H9 (cell line): ENCODE data around the gene PRMT5. TPM values are rescaled to one million over a fixed set of nuclear protein-coding genes. Genes with fewer than 3 reads are reported as not detected.

ENCODE experiments used
- DNase-seq: peaks from one replicate; pipeline ENCODE4 v3.0.0-alpha.2; 2017
- H2AFZ ChIP-seq: one replicate; pipeline ENCODE4 v1.6.1; 2013; ENCODE audit warnings: mild to moderate bottlenecking, low read length, control low read depth, moderate library complexity
- H2AK5ac ChIP-seq: 2 replicates; pipeline ENCODE4 v1.6.1; 2013; ENCODE audit warnings: low read length, control low read depth, mixed read lengths; ENCODE audit not compliant: insufficient read length
- H2BK120ac ChIP-seq: one replicate; pipeline ENCODE4 v1.6.1; 2013; ENCODE audit warnings: low read depth, mild to moderate bottlenecking, low read length, control low read depth, inconsistent platforms; ENCODE audit not compliant: poor library complexity, severe bottlenecking
- H2BK12ac ChIP-seq: 2 replicates; pipeline ENCODE4 v1.6.1; 2013; ENCODE audit warnings: low read length, control low read depth, mixed read lengths, low read depth; ENCODE audit not compliant: insufficient read length
- H2BK15ac ChIP-seq: 2 replicates; pipeline ENCODE4 v1.6.1; 2013; ENCODE audit warnings: low read depth, low read length, control low read depth
- H2BK20ac ChIP-seq: one replicate; pipeline ENCODE4 v1.6.1; 2013; ENCODE audit warnings: low read depth, mild to moderate bottlenecking, low read length, control low read depth, inconsistent platforms; ENCODE audit not compliant: poor library complexity, severe bottlenecking
- H2BK5ac ChIP-seq: 2 replicates; pipeline ENCODE4 v1.6.1; 2013; ENCODE audit warnings: low read length, control low read depth, mixed read lengths; ENCODE audit not compliant: insufficient read length
- H3K14ac ChIP-seq: 2 replicates; pipeline ENCODE4 v1.6.1; 2013; ENCODE audit warnings: low read length, control low read depth; ENCODE audit not compliant: insufficient read depth
- H3K18ac ChIP-seq: 2 replicates; pipeline ENCODE4 v1.6.1; 2013; ENCODE audit warnings: low read depth, mild to moderate bottlenecking, mixed read lengths, low read length, control low read depth; ENCODE audit not compliant: insufficient read length
- H3K23ac ChIP-seq: 2 replicates; pipeline ENCODE4 v1.6.1; 2013; ENCODE audit warnings: low read length, control low read depth, mixed read lengths, low read depth; ENCODE audit not compliant: insufficient read length
- H3K23me2 ChIP-seq: 2 replicates; pipeline ENCODE4 v1.6.1; 2013; ENCODE audit warnings: low read depth, mild to moderate bottlenecking, mixed read lengths, low read length, control low read depth; ENCODE audit not compliant: insufficient read length, poor library complexity, severe bottlenecking
- H3K27ac ChIP-seq: 2 replicates; pipeline ENCODE4 v1.5.1; 2013; ENCODE audit warnings: low read length, control low read depth, mixed read lengths, low read depth; ENCODE audit not compliant: insufficient read length
- H3K27me3 ChIP-seq: 2 replicates; pipeline ENCODE4 v1.6.1; 2013; ENCODE audit warnings: low read length, control low read depth, inconsistent platforms; ENCODE audit not compliant: insufficient read depth
- H3K4ac ChIP-seq: 2 replicates; pipeline ENCODE4 v1.6.1; 2013; ENCODE audit warnings: low read depth, mild to moderate bottlenecking, control low read depth, inconsistent platforms, low read length, moderate library complexity
- H3K4me1 ChIP-seq: 2 replicates; pipeline ENCODE4 v1.6.1; 2013; ENCODE audit warnings: low read length, control low read depth, inconsistent platforms; ENCODE audit not compliant: insufficient read depth
- H3K4me2 ChIP-seq: 2 replicates; pipeline ENCODE4 v1.6.1; 2013; ENCODE audit warnings: low read length, control low read depth, mixed read lengths; ENCODE audit not compliant: insufficient read length, insufficient read depth
- H3K56ac ChIP-seq: 2 replicates; pipeline ENCODE4 v1.6.1; 2013; ENCODE audit warnings: low read depth, mild to moderate bottlenecking, mixed read lengths, low read length, control low read depth; ENCODE audit not compliant: insufficient read length
- H3K79me1 ChIP-seq: 2 replicates; pipeline ENCODE4 v1.6.1; 2013; ENCODE audit warnings: low read depth, mild to moderate bottlenecking, moderate library complexity, low read length, control low read depth, inconsistent platforms; ENCODE audit not compliant: insufficient read depth, poor library complexity, severe bottlenecking
- H3K79me2 ChIP-seq: 2 replicates; pipeline ENCODE4 v1.6.1; 2013; ENCODE audit warnings: low read length, control low read depth, inconsistent platforms; ENCODE audit not compliant: insufficient read depth
- H3K9ac ChIP-seq: 2 replicates; pipeline ENCODE4 v1.6.1; 2013; ENCODE audit warnings: low read length, control low read depth, mixed read lengths; ENCODE audit not compliant: insufficient read length; ENCODE audit errors: extremely low read depth
- H3K9me3 ChIP-seq: one replicate; pipeline ENCODE4 v1.6.1; 2013; ENCODE audit warnings: low read depth, low read length, inconsistent platforms; ENCODE audit not compliant: control insufficient read depth
- H3T11ph ChIP-seq: one replicate; pipeline ENCODE4 v1.6.1; 2013; ENCODE audit warnings: mild to moderate bottlenecking, low read length, control low read depth, inconsistent platforms
- H4K20me1 ChIP-seq: one replicate; pipeline ENCODE4 v1.6.1; 2013; ENCODE audit not compliant: control insufficient read depth, insufficient read length, insufficient read depth
- H4K5ac ChIP-seq: 2 replicates; pipeline ENCODE4 v1.6.1; 2013; ENCODE audit warnings: low read depth, mild to moderate bottlenecking, mixed read lengths, low read length, control low read depth; ENCODE audit not compliant: insufficient read length
- H4K8ac ChIP-seq: replicated peaks from 2 replicates; pipeline ENCODE4 v1.6.1; 2013; ENCODE audit warnings: low read length, control low read depth, mixed read lengths, low read depth; ENCODE audit not compliant: insufficient read length
- H4K91ac ChIP-seq: 2 replicates; pipeline ENCODE4 v1.6.1; 2013; ENCODE audit warnings: low read depth, mild to moderate bottlenecking, moderate library complexity, mixed read lengths, low read length, control low read depth; ENCODE audit not compliant: insufficient read length
- H3K27ac Mint-ChIP-seq, 3 experiments: 2 replicates in 2 of 3; 3 replicates in 1 of 3; pipeline ENCODE4 v1.8.0; 2020 to 2021; ENCODE audit warnings: mixed read lengths in 3 of 3, mild to moderate bottlenecking in 1 of 3, moderate library complexity in 1 of 3
- H3K27me3 Mint-ChIP-seq: 2 replicates; pipeline ENCODE4 v1.8.0; 2021; ENCODE audit warnings: low read depth, mild to moderate bottlenecking, moderate library complexity, mixed read lengths
- H3K36me3 Mint-ChIP-seq, 3 experiments: 2 replicates in 2 of 3; 3 replicates in 1 of 3; pipeline ENCODE4 v1.8.0; 2020 to 2021; ENCODE audit warnings: low read depth in 3 of 3, mixed read lengths in 3 of 3; ENCODE audit not compliant: insufficient read depth in 1 of 3
- H3K4me1 Mint-ChIP-seq, 2 experiments: 2 replicates each; pipeline ENCODE4 v1.8.0; 2020; ENCODE audit warnings: mixed read lengths in 2 of 2
- H3K4me3 Mint-ChIP-seq, 2 experiments: 2 replicates in 1 of 2; 3 replicates in 1 of 2; pipeline ENCODE4 v1.8.0; 2020 to 2021; ENCODE audit warnings: mild to moderate bottlenecking in 2 of 2, mixed read lengths in 2 of 2, moderate library complexity in 1 of 2
- H3K9me3 Mint-ChIP-seq, 2 experiments: 2 replicates in 1 of 2; 3 replicates in 1 of 2; pipeline ENCODE4 v1.8.0; 2020; ENCODE audit warnings: mild to moderate bottlenecking in 2 of 2, mixed read lengths in 2 of 2, moderate library complexity in 1 of 2
- CTCF ChIP-seq: fragments of 200-600 bp; sonication (generic); conservative IDR thresholded peaks from 3 replicates; pipeline ENCODE4 v1.8.0; 2021; ENCODE audit warnings: antibody characterized with exemption, mild to moderate bottlenecking
- WGBS: extraction: QIAGEN DNeasy Blood & Tissue Kit; methylation state at CpG from one replicate; pipeline ENCODE4 v1.1.7; 2013; ENCODE audit warnings: missing lambda C conversion rate, low lambda C conversion rate, mixed read lengths; ENCODE audit not compliant: insufficient read length; ENCODE audit errors: extremely low coverage; 5-methylcytosine and 5-hydroxymethylcytosine counted together
- total RNA-seq: library from RNA; stranded (reverse); gene quantifications from 2 replicates; pipeline ENCODE4 v1.2.1, GENCODE V29; 2021

The PRMT5 gene
- total RNA-seq, 1 experiment from 2014 or later, result 141 TPM

DNA sequence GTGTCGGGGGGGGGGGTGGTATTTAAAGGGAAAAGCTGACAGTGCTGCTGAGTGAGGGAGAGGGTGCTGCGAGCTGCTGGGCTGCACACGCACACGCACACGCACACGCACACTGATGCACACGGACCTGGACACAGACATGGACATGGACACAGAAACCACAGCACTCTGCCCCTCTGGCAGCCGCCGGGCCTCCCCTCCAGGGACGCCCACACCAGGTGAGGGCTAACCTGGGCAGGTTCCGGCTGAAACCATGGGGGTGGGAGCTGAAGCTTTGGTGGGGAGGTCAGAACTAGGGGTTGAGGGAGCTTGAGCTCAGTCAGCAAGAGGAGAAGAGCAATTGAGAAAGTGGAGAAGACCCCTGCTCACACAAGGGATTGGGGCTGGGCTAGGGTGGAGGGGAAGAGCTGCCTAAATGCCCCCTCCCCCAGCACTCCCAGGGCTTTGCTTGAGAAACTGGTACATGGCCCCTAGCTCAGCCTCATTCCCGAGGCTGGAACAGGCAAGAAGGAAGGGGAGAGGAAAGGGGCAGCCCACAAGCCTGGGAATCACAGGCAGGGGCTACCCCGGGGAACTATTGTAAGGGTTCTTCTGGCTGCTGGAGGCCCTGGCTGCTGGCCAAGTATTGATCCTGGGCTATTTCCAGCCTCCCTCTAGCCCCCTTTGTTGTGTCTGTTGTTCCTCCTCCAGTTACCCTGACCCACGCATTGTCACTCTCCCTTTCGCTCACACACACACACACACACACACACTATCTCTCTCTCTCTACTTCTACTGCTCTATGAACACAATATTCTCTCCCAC, 45.8 kb downstream of the PRMT5 start, which contains the start of gene REM2:
TSS of gene REM2 (plus strand) at position 50 of the 804 bp plus-strand sequence. CDS start at position 116, 66 bp downstream.
- no peak for TF ChIP-seq CTCF
- Histone ChIP-seq H3K79me2 (no peaks in the 10 kb centered on the region), H3T11ph (no peak within 1 kb of the TSS), H3K4me2 (peak within 1 kb of the TSS; percentile 75), H3K9me3 (no peaks in the 10 kb centered on the region), H4K8ac (no peak within 1 kb of the TSS), H3K4me1 (no peaks in the 10 kb centered on the region; the same call in 1 of the 2 replicates), H4K5ac (no peak within 1 kb of the TSS), H3K14ac (peak within 1 kb of the TSS; percentile 79), H3K27ac (no peak within 1 kb of the TSS), H3K23ac (no peak within 1 kb of the TSS), H2BK120ac (no peak within 1 kb of the TSS), H2AK5ac (no peak within 1 kb of the TSS), H3K9ac (peak within 1 kb of the TSS; percentile 28), H2BK15ac (no peak within 1 kb of the TSS), H3K18ac (peak within 1 kb of the TSS; percentile 76), H3K4ac (no peak within 1 kb of the TSS), H3K79me1 (no peaks in the 10 kb centered on the region), H4K91ac (no peak within 1 kb of the TSS), H2BK5ac (no peak within 1 kb of the TSS), H3K56ac (no peak within 1 kb of the TSS), H2BK12ac (no peak within 1 kb of the TSS), H3K27me3 (peaks cover 3% of the 10 kb centered on the region; the same call in 1 of the 2 replicates), H4K20me1 (no peaks in the 10 kb centered on the region), H3K23me2 (peaks cover 13% of the 10 kb centered on the region), H2BK20ac (no peak within 1 kb of the TSS), H2AFZ (no peak within 1 kb of the TSS)
- Mint-ChIP-seq H3K27me3 (peaks cover 35% of the 10 kb centered on the region), H3K4me3 (peak within 1 kb of the TSS; percentile 64 to 72), H3K4me1 (peaks cover 35 to 42% of the 10 kb centered on the region in 2 experiments), H3K9me3 (no peaks in the 10 kb centered on the region; a peak in 1 of 5 replicates), H3K36me3 (peaks cover 0 to 11% (median 6%) of the 10 kb centered on the region in 3 experiments; a peak in 4 of 7 replicates), H3K27ac (peak within 1 kb of the TSS; percentile 65 to 85 (median 84); a peak in 6 of 7 replicates)
- peak; percentile 44 for DNase-seq
- WGBS, result no CpG with 5 or more reads among the region's 15 CpGs
